ENCODE data around the gene PRDM16.

PRDM16 gene

GRCh38 chr1:3185896-3186525, 117.0 kb downstream of the PRDM16 start:
- DNase-seq (ENCODE audit: low read depth, low spot score): no peak

GRCh38 chr1:3186526-3186921, 117.5 kb downstream of the PRDM16 start:
- TF ChIP-seq ZNF274 (IDR thresholded peaks at IDR 0.05; ENCODE audit: low read depth, low read length) (no peak), YY1 (IDR thresholded peaks at IDR 0.05; ENCODE audit: insufficient read depth, insufficient read length) (no peak), SUZ12 (IDR thresholded peaks at IDR 0.05; ENCODE audit: extremely low read depth, insufficient read depth, insufficient read length) (no peak)
- H3K9me3 ChIP-seq (ENCODE audit: insufficient read depth, low read length): peaks cover 11% of the 10 kb centered on the region; the same call in 1 of the 2 replicates
- peaks cover 3% of the 10 kb centered on the region for H3K4me1 ChIP-seq (ENCODE audit: insufficient read depth, insufficient read length)
- no peak for DNase-seq (ENCODE audit: low read depth, low spot score)
- H3K27me3 ChIP-seq (ENCODE audit: insufficient read depth, insufficient read length): no peaks in the 10 kb centered on the region
- H3K4me3 ChIP-seq (ENCODE audit: insufficient read length, low read depth): no peak overlapping the region
- no peak overlapping the region for H3K9ac ChIP-seq (ENCODE audit: insufficient read length, low read depth)
- no peaks in the 10 kb centered on the region for H3K36me3 ChIP-seq (ENCODE audit: insufficient read depth, insufficient read length, low read length)

More at GRCh38 chr1:3185896-3186525, 117.0 kb downstream of the PRDM16 start:
- Histone ChIP-seq H3K9ac (ENCODE audit: insufficient read length, low read depth) (no peak overlapping the region), H3K4me1 (ENCODE audit: insufficient read depth, insufficient read length) (peaks cover 3% of the 10 kb centered on the region), H3K9me3 (ENCODE audit: insufficient read depth, low read length) (peaks cover 6% of the 10 kb centered on the region; the same call in 1 of the 2 replicates), H3K27me3 (ENCODE audit: insufficient read depth, insufficient read length) (no peaks in the 10 kb centered on the region), H3K36me3 (ENCODE audit: insufficient read depth, insufficient read length, low read length) (no peaks in the 10 kb centered on the region), H3K4me3 (ENCODE audit: insufficient read length, low read depth) (no peak overlapping the region)
- TF ChIP-seq YY1 (IDR thresholded peaks at IDR 0.05; ENCODE audit: insufficient read depth, insufficient read length) (no peak), SUZ12 (IDR thresholded peaks at IDR 0.05; ENCODE audit: extremely low read depth, insufficient read depth, insufficient read length) (no peak), ZNF274 (IDR thresholded peaks at IDR 0.05; ENCODE audit: low read depth, low read length) (no peak)

- no peak overlapping the region for H3K9ac ChIP-seq (ENCODE audit: insufficient read length, low read depth)
- DNase-seq (ENCODE audit: low read depth, low spot score): no peak
- no peaks in the 10 kb centered on the region for H3K36me3 ChIP-seq (ENCODE audit: insufficient read depth, insufficient read length, low read length)
- no peak overlapping the region for H3K4me3 ChIP-seq (ENCODE audit: insufficient read length, low read depth)
- peaks cover 22% of the 10 kb centered on the region; the same call in 1 of the 2 replicates for H3K9me3 ChIP-seq (ENCODE audit: insufficient read depth, low read length)
- TF ChIP-seq SUZ12 (IDR thresholded peaks at IDR 0.05; ENCODE audit: extremely low read depth, insufficient read depth, insufficient read length) (no peak), ZNF274 (IDR thresholded peaks at IDR 0.05; ENCODE audit: low read depth, low read length) (no peak), YY1 (IDR thresholded peaks at IDR 0.05; ENCODE audit: insufficient read depth, insufficient read length) (no peak)
- H3K27me3 ChIP-seq (ENCODE audit: insufficient read depth, insufficient read length): no peaks in the 10 kb centered on the region
- H3K4me1 ChIP-seq (ENCODE audit: insufficient read depth, insufficient read length): peaks cover 3% of the 10 kb centered on the region
Measured at GRCh38 chr1:3187415-3188149, 118.6 kb downstream of the PRDM16 start.

- peaks cover 3% of the 10 kb centered on the region for H3K4me1 ChIP-seq (ENCODE audit: insufficient read depth, insufficient read length)
- H3K9me3 ChIP-seq (ENCODE audit: insufficient read depth, low read length): peaks cover 30% of the 10 kb centered on the region; the same call in 1 of the 2 replicates
- no peak overlapping the region for H3K9ac ChIP-seq (ENCODE audit: insufficient read length, low read depth)
- no peaks in the 10 kb centered on the region for H3K27me3 ChIP-seq (ENCODE audit: insufficient read depth, insufficient read length)
- DNase-seq (ENCODE audit: low read depth, low spot score): no peak
- no peak for TF ChIP-seq SUZ12 (IDR thresholded peaks at IDR 0.05; ENCODE audit: extremely low read depth, insufficient read depth, insufficient read length)
- H3K4me3 ChIP-seq (ENCODE audit: insufficient read length, low read depth): no peak overlapping the region
- no peaks in the 10 kb centered on the region for H3K36me3 ChIP-seq (ENCODE audit: insufficient read depth, insufficient read length, low read length)
Measured at GRCh38 chr1:3188150-3188971, 119.4 kb downstream of the PRDM16 start.

DNA sequence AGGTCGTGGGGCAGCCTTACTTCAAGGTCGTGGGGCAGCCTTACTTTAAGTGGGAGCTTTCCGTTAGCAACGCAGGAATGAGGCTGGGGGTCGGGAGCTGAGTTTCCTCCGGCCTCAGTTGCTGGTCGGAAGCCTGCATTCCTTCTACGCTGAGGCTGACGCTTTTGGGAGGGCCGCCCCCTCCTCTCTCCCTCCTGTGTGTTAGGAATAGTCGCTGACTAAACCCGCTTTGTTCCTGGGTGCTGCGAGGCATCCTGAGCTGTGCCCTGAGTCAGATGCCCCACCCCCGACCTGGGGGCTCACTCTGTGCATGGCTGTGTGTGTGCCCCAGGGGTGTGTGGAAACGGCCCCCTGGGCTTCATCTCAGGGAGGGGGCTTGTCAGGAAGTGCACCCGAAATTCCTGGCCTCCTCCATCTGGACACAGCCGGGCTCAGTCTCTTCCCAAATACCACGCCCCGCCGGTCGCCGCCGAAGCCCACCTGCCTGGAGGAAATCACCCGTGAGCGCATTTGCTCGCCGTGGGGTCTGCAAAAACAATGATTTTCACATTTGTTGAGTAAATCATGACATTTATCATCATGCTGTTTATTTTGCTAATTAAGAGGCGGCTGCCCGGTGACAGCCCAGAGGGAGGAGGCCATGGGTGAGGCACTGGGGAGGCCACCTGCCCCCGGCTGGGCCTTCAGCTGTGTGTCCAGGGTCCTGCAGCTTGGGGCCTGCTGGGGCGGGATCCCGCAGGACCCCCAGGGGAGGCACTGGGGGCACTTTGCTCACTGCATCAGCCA, 121.4 kb downstream of the PRDM16 start:
- Histone ChIP-seq H3K9ac (ENCODE audit: insufficient read length, low read depth) (no peak overlapping the region), H3K9me3 (ENCODE audit: insufficient read depth, low read length) (peaks cover 30% of the 10 kb centered on the region; the same call in 1 of the 2 replicates), H3K27me3 (ENCODE audit: insufficient read depth, insufficient read length) (no peaks in the 10 kb centered on the region), H3K4me1 (ENCODE audit: insufficient read depth, insufficient read length) (peaks cover 3% of the 10 kb centered on the region), H3K4me3 (ENCODE audit: insufficient read length, low read depth) (no peak overlapping the region), H3K36me3 (ENCODE audit: insufficient read depth, insufficient read length, low read length) (no peaks in the 10 kb centered on the region)
- no peak for DNase-seq (ENCODE audit: low read depth, low spot score)
- TF ChIP-seq SUZ12 (IDR thresholded peaks at IDR 0.05; ENCODE audit: extremely low read depth, insufficient read depth, insufficient read length) (no peak), YY1 (IDR thresholded peaks at IDR 0.05; ENCODE audit: insufficient read depth, insufficient read length) (no peak), ZNF274 (IDR thresholded peaks at IDR 0.05; ENCODE audit: low read depth, low read length) (no peak)

DNA sequence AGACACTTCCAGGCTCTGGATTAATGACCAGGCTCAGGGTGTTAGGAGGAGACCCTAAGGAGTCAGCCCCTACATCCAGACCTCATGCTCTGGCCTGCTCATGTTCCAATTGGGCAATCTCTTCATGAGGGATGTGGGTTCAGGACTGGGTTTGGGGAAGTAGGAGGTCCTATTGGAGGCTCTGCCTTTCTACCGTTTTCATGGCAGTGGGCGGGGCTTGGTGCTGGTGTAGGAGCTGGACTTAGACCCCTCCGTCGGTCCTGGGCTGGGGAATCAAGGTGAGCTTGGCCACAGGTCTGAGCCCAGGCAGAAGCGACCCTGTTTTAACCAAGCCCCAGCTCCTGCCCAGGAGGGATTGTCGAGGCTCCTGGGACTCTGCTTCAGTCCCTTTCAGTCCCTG, 123.4 kb downstream of the PRDM16 start:
- Histone ChIP-seq H3K4me1 (ENCODE audit: insufficient read depth, insufficient read length) (peaks cover 6% of the 10 kb centered on the region), H3K36me3 (ENCODE audit: insufficient read depth, insufficient read length, low read length) (no peaks in the 10 kb centered on the region), H3K9me3 (ENCODE audit: insufficient read depth, low read length) (peaks cover 30% of the 10 kb centered on the region; the same call in 1 of the 2 replicates), H3K27me3 (ENCODE audit: insufficient read depth, insufficient read length) (no peaks in the 10 kb centered on the region), H3K9ac (ENCODE audit: insufficient read length, low read depth) (no peak overlapping the region), H3K4me3 (ENCODE audit: insufficient read length, low read depth) (no peak overlapping the region)
- DNase-seq (ENCODE audit: low read depth, low spot score): no peak
- TF ChIP-seq ZNF274 (IDR thresholded peaks at IDR 0.05; ENCODE audit: low read depth, low read length) (no peak), YY1 (IDR thresholded peaks at IDR 0.05; ENCODE audit: insufficient read depth, insufficient read length) (no peak), SUZ12 (IDR thresholded peaks at IDR 0.05; ENCODE audit: extremely low read depth, insufficient read depth, insufficient read length) (no peak)
